HL-60/S4 treated with phorbol 12-myristate 13-acetate at 8.2 ng/mL for 4 days and 3 days (cell line): ENCODE results near the gene PRPF40A.

Source experiments
- in situ Hi-C: fragments of 300-500 bp; cut with MboI; formaldehyde crosslinking; loops from 2 replicates; pipeline ENCODE4 v1.15.0; 2022; ENCODE audit warnings: low sequenced_read_pairs

Gene PRPF40A

GRCh38 chr2:152623076-152623740 lies 94.1 kb downstream of the PRPF40A start:
- in situ Hi-C loops, result loop anchor here (10.0 kb wide), 1 partner anchor 438 kb away; no protein-coding TSS in a partner anchor

- in situ Hi-C loops, result loop anchor here (10.0 kb wide), 1 partner anchor 437 kb away; no protein-coding TSS in a partner anchor
Observed at GRCh38 chr2:152622219-152622618, 95.0 kb downstream of the PRPF40A start.

- in situ Hi-C loops, result loop anchor here (10.0 kb wide), 1 partner anchor 436 kb away; no protein-coding TSS in a partner anchor
Observed at GRCh38 chr2:152620985-152621384, 96.3 kb downstream of the PRPF40A start.

- in situ Hi-C loops, result loop anchor here (10.0 kb wide), 1 partner anchor 435 kb away; no protein-coding TSS in a partner anchor
Observed at GRCh38 chr2:152620208-152620607, 97.1 kb downstream of the PRPF40A start.

GRCh38 chr2:152618193-152618564 lies 99.1 kb downstream of the PRPF40A start:
- in situ Hi-C loops, result no loop called here

GRCh38 chr2:152617456-152618192 lies 99.6 kb downstream of the PRPF40A start:
- in situ Hi-C loops, result no loop called here

GRCh38 chr2:152615177-152615576 lies 102.1 kb downstream of the PRPF40A start:
- in situ Hi-C loops, result no loop called here

GRCh38 chr2:152613235-152613634 lies 104.0 kb downstream of the PRPF40A start:
- in situ Hi-C loops, result no loop called here

- in situ Hi-C loops, result no loop called here
Observed at GRCh38 chr2:152611458-152612231, 105.6 kb downstream of the PRPF40A start.

GRCh38 chr2:152609699-152610098 lies 107.6 kb downstream of the PRPF40A start:
- in situ Hi-C loops, result no loop called here

GRCh38 chr2:152609154-152609553 lies 108.1 kb downstream of the PRPF40A start:
- in situ Hi-C loops, result no loop called here

- in situ Hi-C loops, result no loop called here
Observed at GRCh38 chr2:152607793-152608300, 109.4 kb downstream of the PRPF40A start.

GRCh38 chr2:152606941-152607340 lies 110.3 kb downstream of the PRPF40A start:
- in situ Hi-C loops, result no loop called here

GRCh38 chr2:152606081-152606480 lies 111.2 kb downstream of the PRPF40A start:
- in situ Hi-C loops, result no loop called here

GRCh38 chr2:152603166-152603565 lies 114.1 kb downstream of the PRPF40A start:
- in situ Hi-C loops, result no loop called here

- in situ Hi-C loops, result no loop called here
Observed at GRCh38 chr2:152602750-152603149, 114.5 kb downstream of the PRPF40A start.
